ENCODE results near the gene CTNNBIP1. TPM values are rescaled to one million over a fixed set of nuclear protein-coding genes. Genes with fewer than 3 reads are reported as not detected.

The CTNNBIP1 gene
- total RNA-seq, 1 donor from 2014 or later, result 6.7 TPM

DNA sequence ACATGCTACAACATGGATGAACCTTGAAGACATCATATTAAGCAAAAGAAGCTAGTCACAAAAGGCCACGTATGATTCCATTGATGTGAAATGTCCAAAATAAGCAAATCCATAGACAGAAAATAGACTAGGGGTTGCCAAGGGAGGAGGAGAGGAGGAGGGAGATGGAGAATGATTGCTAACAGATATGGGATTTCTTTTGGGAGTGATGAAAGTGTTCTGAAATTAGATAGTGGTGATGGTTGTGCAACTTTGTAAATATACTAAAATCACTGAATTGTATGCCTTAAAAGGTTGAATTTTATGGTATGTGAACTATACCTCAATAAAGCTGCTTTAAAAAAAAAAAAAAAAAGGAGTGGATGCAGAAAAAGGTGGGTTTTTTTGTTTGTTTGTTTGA is 93.9 kb downstream of the CTNNBIP1 start:
- ATAC-seq (ENCODE audit: low read depth) (no peak), DNase-seq (no peak)
- no peak overlapping the region for H3K27ac Mint-ChIP-seq
- H3K4me3 Mint-ChIP-seq, result no peak overlapping the region
- no peaks in the 10 kb centered on the region for H3K9me3 Mint-ChIP-seq
- intact Hi-C loops (cut with micrococcal nuclease), result no loop called here
- H3K27me3 Mint-ChIP-seq, result no peaks in the 10 kb centered on the region
- ChIA-PET POLR2A (no interaction called here), CTCF (interaction anchor here (1.2 kb wide), 1 partner anchor 50 kb away, joined by 3 read pairs; no protein-coding TSS in a partner anchor)
- peaks cover 3% of the 10 kb centered on the region for H3K36me3 Mint-ChIP-seq (ENCODE audit: low read depth)
- H3K4me1 Mint-ChIP-seq, result peaks cover 23% of the 10 kb centered on the region
- no peak for TF ChIP-seq CTCF (IDR thresholded peaks at IDR 0.05)

- H3K4me1 Mint-ChIP-seq, result peaks cover 15% of the 10 kb centered on the region
- TF ChIP-seq CTCF (IDR thresholded peaks at IDR 0.05), result no peak
- intact Hi-C loops (cut with micrococcal nuclease), result no loop called here
- ATAC-seq (ENCODE audit: low read depth) (no peak), DNase-seq (no peak)
- H3K27ac Mint-ChIP-seq, result no peak overlapping the region
- H3K36me3 Mint-ChIP-seq (ENCODE audit: low read depth), result peaks cover 3% of the 10 kb centered on the region
- no peaks in the 10 kb centered on the region for H3K9me3 Mint-ChIP-seq
- no peaks in the 10 kb centered on the region for H3K27me3 Mint-ChIP-seq
- H3K4me3 Mint-ChIP-seq, result no peak overlapping the region
- POLR2A ChIA-PET, result no interaction called here
- CTCF ChIA-PET, result no interaction called here
These were observed 94.9 kb downstream of the CTNNBIP1 start for GRCh38 chr1:9815150-9815549.

DNA sequence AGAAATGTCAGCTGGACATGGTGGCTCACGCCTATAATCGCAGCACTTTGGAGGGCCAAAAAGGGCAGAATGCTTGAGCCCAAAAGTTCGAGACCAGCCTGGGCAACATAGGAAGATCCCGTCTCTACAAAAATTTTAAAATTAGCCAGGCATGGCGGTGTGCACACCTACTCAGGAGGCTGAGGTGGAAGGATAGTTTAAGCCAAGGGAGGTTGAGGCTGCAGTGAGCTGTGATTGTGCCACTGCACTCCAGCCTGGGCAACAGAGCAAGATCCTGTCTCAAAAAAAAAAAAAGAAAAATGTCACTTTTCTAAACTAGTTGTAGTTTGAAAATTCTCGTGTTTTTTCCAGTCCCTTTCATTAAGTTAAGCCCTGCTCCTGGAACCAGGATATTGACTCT is 95.5 kb downstream of the CTNNBIP1 start:
- intact Hi-C loops (cut with micrococcal nuclease), result no loop called here
- ChIA-PET POLR2A (interaction anchor here (0.6 kb wide), 1 partner anchor 342 kb away, joined by 3 read pairs; no protein-coding TSS in a partner anchor), CTCF (no interaction called here)
- TF ChIP-seq CTCF (IDR thresholded peaks at IDR 0.05), result no peak
- Mint-ChIP-seq H3K9me3 (no peaks in the 10 kb centered on the region), H3K4me1 (peaks cover 15% of the 10 kb centered on the region), H3K27ac (no peak overlapping the region), H3K27me3 (no peaks in the 10 kb centered on the region), H3K36me3 (ENCODE audit: low read depth) (peaks cover 3% of the 10 kb centered on the region), H3K4me3 (no peak overlapping the region)
- no peak for ATAC-seq (ENCODE audit: low read depth)
- no peak for DNase-seq

DNA sequence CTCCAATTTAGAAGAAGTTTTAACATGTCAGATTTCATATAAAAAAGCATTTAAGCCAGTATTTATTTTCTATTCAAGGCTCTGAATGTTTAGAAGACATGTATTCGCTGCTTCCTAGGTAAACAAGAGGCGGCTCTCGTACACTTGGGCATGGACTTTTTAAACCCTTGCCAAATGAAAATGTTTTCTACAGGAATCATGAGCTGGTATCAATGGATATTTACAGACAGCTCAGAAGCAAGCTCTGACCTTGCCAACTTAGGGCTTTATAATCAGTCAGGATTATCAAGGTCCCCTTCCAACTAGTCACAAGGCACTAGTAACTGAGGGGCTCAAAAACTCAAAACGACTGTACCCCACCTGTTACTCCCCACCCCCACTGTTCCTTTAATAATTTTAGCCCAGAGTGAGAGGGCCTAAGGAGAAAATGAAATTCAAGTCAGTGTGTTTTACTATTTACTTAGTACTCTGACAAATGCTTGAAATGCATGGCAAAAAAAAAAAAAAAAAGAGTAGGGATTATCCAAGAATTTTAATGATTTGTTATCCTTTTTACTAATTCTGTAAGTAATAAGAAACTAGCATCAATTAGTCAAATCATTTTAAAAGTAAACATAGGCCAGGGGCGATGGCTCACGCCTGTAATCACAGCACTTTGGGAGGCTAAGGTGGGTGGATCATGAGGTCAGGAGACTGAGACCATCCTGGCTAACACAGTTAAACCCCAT is 98.7 kb downstream of the CTNNBIP1 start:
- Mint-ChIP-seq H3K4me3 (no peak overlapping the region), H3K27ac (no peak overlapping the region), H3K27me3 (no peaks in the 10 kb centered on the region), H3K9me3 (no peaks in the 10 kb centered on the region), H3K4me1 (peaks cover 26% of the 10 kb centered on the region), H3K36me3 (ENCODE audit: low read depth) (peaks cover 9% of the 10 kb centered on the region)
- no peak for TF ChIP-seq CTCF (IDR thresholded peaks at IDR 0.05)
- POLR2A ChIA-PET, result interaction anchor here (0.5 to 0.7 kb wide), 2 partner anchors 42 to 576 kb away, joined by 5 to 12 read pairs; no protein-coding TSS in a partner anchor
- DNase-seq (no peak), ATAC-seq (ENCODE audit: low read depth) (no peak)
- CTCF ChIA-PET, result no interaction called here
- intact Hi-C loops (cut with micrococcal nuclease), result no loop called here

- Mint-ChIP-seq H3K4me1 (peaks cover 32% of the 10 kb centered on the region), H3K27me3 (no peaks in the 10 kb centered on the region), H3K9me3 (no peaks in the 10 kb centered on the region), H3K27ac (no peak overlapping the region), H3K4me3 (no peak overlapping the region), H3K36me3 (ENCODE audit: low read depth) (peaks cover 7% of the 10 kb centered on the region)
- TF ChIP-seq CTCF (IDR thresholded peaks at IDR 0.05), result no peak
- ATAC-seq (ENCODE audit: low read depth), result no peak
- no peak for DNase-seq
- CTCF ChIA-PET, result no interaction called here
- intact Hi-C loops (cut with micrococcal nuclease), result no loop called here
- POLR2A ChIA-PET, result no interaction called here
These were observed 101.0 kb downstream of the CTNNBIP1 start for GRCh38 chr1:9809100-9809510.

All from activated B cell treated with CpG ODN at 0.5 μM for 24 hours (primary cell).